OCI-LY1 (cell line): ENCODE results near the gene ANK3.

Experiments
- EZH2 ChIP-seq: fragments of 200-600 bp; sonication (generic), shearing (Covaris generic); IDR thresholded peaks from 2 replicates; pipeline ENCODE4 v1.8.0; 2017; ENCODE audit warnings: borderline replicate concordance, mixed run types, mild to moderate bottlenecking, antibody characterized with exemption, low read length, moderate library complexity, mixed read lengths
- TF ChIP-seq, protein P1 (sequence below): fragments of 200-600 bp; sonication (generic), shearing (Covaris generic); IDR thresholded peaks from 2 replicates; pipeline ENCODE4 v1.5.1; 2017; ENCODE audit warnings: mild to moderate bottlenecking, antibody characterized with exemption, low read length, moderate library complexity, mixed read lengths

DNA sequence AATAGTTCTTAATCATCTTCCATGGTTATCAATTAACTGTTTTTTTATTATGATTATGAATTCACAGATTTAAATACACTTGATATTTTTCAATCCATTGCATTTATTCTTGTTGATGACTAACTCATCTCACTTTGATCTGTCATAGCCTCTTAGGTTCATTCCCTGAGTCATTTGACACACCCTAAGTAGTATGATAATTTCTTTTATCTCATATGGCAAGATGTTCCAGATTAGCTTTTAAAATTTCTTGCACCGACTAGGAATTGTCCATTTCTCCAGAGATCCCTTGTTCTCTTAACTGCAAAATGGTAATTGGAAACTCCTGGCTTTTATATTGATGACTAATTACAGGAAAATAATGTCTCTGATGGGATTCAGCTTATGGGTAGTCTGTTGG is 395.7 kb downstream of the ANK3 start:
- TF ChIP-seq, protein P1, sequence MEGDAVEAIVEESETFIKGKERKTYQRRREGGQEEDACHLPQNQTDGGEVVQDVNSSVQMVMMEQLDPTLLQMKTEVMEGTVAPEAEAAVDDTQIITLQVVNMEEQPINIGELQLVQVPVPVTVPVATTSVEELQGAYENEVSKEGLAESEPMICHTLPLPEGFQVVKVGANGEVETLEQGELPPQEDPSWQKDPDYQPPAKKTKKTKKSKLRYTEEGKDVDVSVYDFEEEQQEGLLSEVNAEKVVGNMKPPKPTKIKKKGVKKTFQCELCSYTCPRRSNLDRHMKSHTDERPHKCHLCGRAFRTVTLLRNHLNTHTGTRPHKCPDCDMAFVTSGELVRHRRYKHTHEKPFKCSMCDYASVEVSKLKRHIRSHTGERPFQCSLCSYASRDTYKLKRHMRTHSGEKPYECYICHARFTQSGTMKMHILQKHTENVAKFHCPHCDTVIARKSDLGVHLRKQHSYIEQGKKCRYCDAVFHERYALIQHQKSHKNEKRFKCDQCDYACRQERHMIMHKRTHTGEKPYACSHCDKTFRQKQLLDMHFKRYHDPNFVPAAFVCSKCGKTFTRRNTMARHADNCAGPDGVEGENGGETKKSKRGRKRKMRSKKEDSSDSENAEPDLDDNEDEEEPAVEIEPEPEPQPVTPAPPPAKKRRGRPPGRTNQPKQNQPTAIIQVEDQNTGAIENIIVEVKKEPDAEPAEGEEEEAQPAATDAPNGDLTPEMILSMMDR = no peak
- no peak for TF ChIP-seq EZH2
